ENCODE measurements around the gene PCDHA8. TPM values are rescaled to one million over a fixed set of nuclear protein-coding genes. Genes with fewer than 3 reads are reported as not detected.
A peak's percentile ranks its signal among the peaks of the same experiment; 100 is the strongest.
"Not testable (repeated sequence)": the region's sequence is repeated elsewhere in the genome, so short reads cannot be mapped to it uniquely, and the experiment has no call there.

The PCDHA8 gene
- total RNA-seq: under 1 TPM in 1 of 4 donors, not detected in 3; 0.18 TPM

GRCh38 chr5:140840978-140841962 lies at the start of gene PCDHA8:
TSS of gene PCDHA8 (plus strand) at chr5:140841187. CDS start at chr5:140841322, 135 bp downstream.
- Histone ChIP-seq H3K27me3 (peaks cover 0 to 6% (median 3%) of the 10 kb centered on the region in 3 donors), H3K4me3 (no peak within 1 kb of the TSS), H3K27ac (no peak within 1 kb of the TSS), H3K36me3 (no peaks in the 10 kb centered on the region), H3K9me3 (peaks cover 0 to 9% (median 0%) of the 10 kb centered on the region in 3 donors), H3K4me1 (no peaks in the 10 kb centered on the region)
- ATAC-seq (no peak), DNase-seq (no peak)
- in situ Hi-C loops (cut with MboI; ENCODE audit: low sequenced_read_pairs in 4 of 4) (no loop called here), intact Hi-C loops (cut with DNase I; ENCODE audit: low total_unique reads) (no loop called here)
- TF ChIP-seq POLR2A (IDR thresholded peaks at IDR 0.05): no peak
- no peak for TF ChIP-seq CTCF (IDR thresholded peaks at IDR 0.05 in 4 of 5, conservative IDR thresholded peaks at IDR 0.05 in 1 of 5)

GRCh38 chr5:140794595-140795258 lies 46.3 kb upstream of the PCDHA8 start, which contains the start of gene PCDHA2:
TSS of gene PCDHA2 (plus strand) at chr5:140794852.
- in situ Hi-C loops (cut with MboI; ENCODE audit: low sequenced_read_pairs in 4 of 4) (no loop called here), intact Hi-C loops (cut with DNase I; ENCODE audit: low total_unique reads) (no loop called here)
- Histone ChIP-seq H3K9me3 (peaks cover 0 to 20% (median 0%) of the 10 kb centered on the region in 3 donors), H3K4me3 (peak within 1 kb of the TSS in 2 of 4 donors; percentile 8 to 32), H3K36me3 (no peaks in the 10 kb centered on the region), H3K27me3 (peaks cover 0 to 14% (median 6%) of the 10 kb centered on the region in 3 donors), H3K4me1 (no peaks in the 10 kb centered on the region), H3K27ac (no peak within 1 kb of the TSS)
- ATAC-seq: no peak
- no peak for DNase-seq
- peak in 1 of 5 experiments; percentile 20 for TF ChIP-seq CTCF (IDR thresholded peaks at IDR 0.05 in 4 of 5, conservative IDR thresholded peaks at IDR 0.05 in 1 of 5)
- TF ChIP-seq POLR2A (IDR thresholded peaks at IDR 0.05): no peak

GRCh38 chr5:140795259-140795641 lies 45.7 kb upstream of the PCDHA8 start:
- Histone ChIP-seq H3K27ac (no peak overlapping the region), H3K4me3 (peak overlapping the region in 1 of 4 donors; percentile 32), H3K27me3 (peaks cover 0 to 17% (median 6%) of the 10 kb centered on the region in 3 donors), H3K4me1 (no peaks in the 10 kb centered on the region), H3K36me3 (no peaks in the 10 kb centered on the region), H3K9me3 (peaks cover 0 to 20% (median 0%) of the 10 kb centered on the region in 3 donors)
- intact Hi-C loops (cut with DNase I; ENCODE audit: low total_unique reads) (no loop called here), in situ Hi-C loops (cut with MboI; ENCODE audit: low sequenced_read_pairs in 4 of 4) (no loop called here)
- no peak for DNase-seq
- TF ChIP-seq CTCF (IDR thresholded peaks at IDR 0.05 in 4 of 5, conservative IDR thresholded peaks at IDR 0.05 in 1 of 5) (no peak), POLR2A (IDR thresholded peaks at IDR 0.05) (no peak)
- no peak for ATAC-seq

- peaks cover 0 to 20% (median 0%) of the 10 kb centered on the region in 3 donors for H3K9me3 ChIP-seq
- H3K4me3 ChIP-seq: not testable (repeated sequence)
Observed at GRCh38 chr5:140796072-140796717, 44.8 kb upstream of the PCDHA8 start.

More at GRCh38 chr5:140796072-140796717, 44.8 kb upstream of the PCDHA8 start:
- in situ Hi-C loops (cut with MboI; ENCODE audit: low sequenced_read_pairs in 4 of 4); DNase-seq; H3K27ac ChIP-seq; H3K4me1 ChIP-seq; ATAC-seq; H3K36me3 ChIP-seq; intact Hi-C loops (cut with DNase I; ENCODE audit: low total_unique reads): not testable (repeated sequence)
- peaks cover 0 to 22% (median 6%) of the 10 kb centered on the region in 3 donors for H3K27me3 ChIP-seq
